Activated gamma-delta T cell (primary cell): Measurements from ENCODE around the gene HMSD.
"Not testable (repeated sequence)": the region's sequence is repeated elsewhere in the genome, so short reads cannot be mapped to it uniquely, and the experiment has no call there.

Experiments
- DNase-seq: peaks from one replicate; lab custom pipeline; 2025; lab: John Stamatoyannopoulos, UW
- total RNA-seq, 2 donors: gene quantifications; one replicate each; lab custom pipeline; 2026; lab: John Stamatoyannopoulos, UW

Gene HMSD, protein sequence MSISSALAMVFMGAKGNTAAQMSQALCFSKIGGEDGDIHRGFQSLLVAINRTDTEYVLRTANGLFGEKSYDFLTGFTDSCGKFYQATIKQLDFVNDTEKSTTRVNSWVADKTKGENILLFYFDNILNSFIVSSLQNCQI
- 0.10 to 0.70 reads per million in 2 donors for total RNA-seq

DNA sequence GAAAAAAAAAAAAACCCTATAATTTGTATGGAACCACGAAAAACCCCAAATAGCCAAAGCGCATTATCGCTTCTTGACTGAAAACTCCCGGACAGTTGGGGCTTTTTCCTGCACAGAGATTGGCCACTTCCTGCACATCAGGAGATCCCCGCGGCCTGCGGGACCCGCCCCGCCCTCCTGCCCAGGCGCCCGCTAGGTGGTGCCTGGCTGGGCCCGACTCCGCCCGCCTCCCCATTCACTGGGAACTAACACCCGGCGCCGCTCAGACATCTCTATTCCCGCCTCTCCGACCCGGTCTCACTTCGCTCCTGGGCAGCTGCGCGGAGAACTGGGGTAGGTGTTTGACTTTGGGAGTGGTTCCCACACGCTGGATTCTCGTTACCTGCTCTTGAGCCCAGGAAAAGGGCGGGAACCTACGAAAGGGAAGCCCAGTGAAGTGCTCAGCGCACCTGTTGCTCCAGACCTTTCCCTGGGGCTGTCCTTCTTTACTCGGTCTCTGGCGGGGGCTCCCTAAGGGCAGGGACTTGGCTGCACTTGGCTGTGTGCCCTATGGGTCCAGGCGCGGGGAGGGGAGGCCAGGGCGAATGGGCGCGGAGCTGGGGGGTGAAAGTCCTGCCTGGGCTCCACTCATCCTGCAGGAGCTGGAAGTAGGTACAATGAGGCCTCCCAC, at the start of gene HMSD:
TSS of gene HMSD (plus strand) at position 234 of the 670 bp plus-strand sequence. CDS start 4,155 bp downstream, outside the sequence.
- DNase-seq = peak; percentile 22

DNA sequence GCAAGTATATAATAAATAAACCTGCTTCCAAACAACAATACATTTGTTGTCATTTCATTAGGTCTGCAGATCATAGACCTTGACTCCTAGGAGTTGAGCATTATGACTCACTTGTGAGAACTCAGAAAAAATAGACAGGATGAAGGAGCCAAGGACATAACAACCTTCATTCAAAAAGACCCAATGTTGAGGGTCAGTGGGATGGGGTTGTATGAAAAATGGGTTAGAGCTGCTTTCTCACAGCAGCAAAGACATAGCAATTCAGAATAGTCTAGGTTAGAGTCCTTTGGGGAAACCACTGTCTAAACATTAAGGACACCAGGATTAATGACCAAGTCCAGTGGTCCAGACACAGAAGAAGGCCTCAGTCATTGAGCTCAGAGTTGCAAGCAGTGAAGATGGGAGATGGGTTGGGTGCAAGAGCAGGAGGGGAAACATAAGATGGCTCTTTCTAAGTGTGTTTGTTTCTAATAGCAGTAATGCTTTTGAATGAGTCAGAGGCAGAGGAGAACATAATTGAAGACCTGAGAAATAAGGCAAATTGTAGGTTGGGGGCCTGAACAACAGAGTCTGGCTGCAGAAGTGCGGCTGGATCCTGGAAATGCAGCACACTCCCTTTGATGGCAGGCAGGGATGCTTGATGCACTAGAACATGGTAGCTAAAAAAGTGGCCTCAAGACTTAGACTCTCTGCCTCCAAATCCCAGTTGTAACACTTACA, 45.1 kb upstream of the HMSD start:
- no peak for DNase-seq

DNA sequence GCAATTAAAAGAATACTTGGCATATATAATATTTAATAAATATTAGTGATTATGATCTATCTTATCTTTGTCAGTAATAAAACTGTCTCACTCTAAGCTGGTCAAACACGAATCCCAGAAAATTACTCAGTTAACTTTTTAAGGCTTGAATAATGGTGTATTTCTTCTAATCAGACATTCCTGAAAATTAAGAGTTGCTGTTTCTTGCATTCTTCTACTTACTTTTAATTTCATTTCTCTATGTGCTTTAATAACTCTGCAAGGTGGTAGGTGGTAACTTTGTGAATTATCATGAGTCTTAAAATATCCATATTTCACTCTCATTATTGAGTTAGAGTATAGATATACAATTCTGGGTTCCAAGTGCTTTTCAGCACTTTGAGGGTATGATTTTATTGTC, 44.4 kb upstream of the HMSD start:
- no peak for DNase-seq

DNA sequence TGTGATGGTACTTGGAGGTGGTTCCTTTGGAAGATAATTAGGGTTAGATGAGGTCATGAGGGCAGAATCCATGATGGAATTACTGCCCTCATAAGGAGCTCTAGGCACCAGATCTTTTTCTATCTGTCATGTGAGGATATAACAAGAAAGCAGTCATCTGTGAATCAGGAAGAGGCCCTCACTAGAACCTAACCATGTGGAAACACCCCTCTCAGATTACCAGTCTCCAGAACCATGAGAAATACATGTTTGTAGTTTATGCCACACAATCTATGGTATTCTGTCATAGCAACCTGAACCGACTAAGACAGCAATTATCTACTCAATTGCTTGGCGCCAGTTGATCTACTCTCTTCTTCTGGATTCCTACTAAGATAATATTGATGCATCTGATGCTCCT, 43.7 kb upstream of the HMSD start:
- no peak for DNase-seq

DNA sequence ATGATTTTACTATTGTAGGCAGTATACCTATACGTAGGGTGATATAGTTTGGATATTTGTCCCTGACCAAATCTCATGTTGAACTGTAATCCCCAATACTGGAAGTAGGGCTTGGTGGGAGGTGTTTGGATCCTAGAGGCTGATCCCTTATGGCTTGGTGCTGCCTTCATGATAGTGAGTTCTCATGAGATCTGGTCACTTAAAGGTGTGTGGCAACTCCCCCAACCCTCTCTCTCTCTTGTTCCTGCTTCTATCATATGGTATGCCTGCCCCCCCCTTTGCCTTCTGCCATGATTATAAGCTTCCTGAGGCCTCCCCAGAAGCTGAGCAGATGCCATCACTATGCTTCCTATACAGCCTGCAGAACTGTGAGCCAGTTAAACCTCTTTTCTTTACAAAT, 43.0 kb upstream of the HMSD start:
- no peak for DNase-seq

DNA sequence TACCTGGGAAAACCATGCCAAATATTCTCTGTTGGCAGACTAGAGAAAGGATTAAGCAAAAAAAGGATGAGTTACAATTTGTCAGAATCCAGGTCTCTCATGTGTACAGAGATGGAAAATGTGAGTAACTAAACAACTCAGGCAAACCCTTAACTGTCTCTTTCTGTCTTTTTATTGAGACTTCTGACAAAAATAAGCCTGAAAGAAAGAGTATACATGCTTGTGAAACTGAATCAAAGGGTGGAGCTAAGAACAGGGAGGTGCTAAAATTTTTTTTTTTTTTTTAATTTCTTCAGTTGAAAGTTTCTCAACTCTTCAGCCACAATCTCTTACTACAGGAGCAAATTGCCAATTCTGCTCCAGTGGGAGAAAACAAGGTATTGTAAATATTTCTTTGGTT, 41.4 kb upstream of the HMSD start, which contains the start of gene SERPINB10:
TSS of gene SERPINB10 (plus strand) at position 295 of the 400 bp plus-strand sequence. CDS start 7,553 bp downstream, outside the sequence.
- DNase-seq = no peak

DNA sequence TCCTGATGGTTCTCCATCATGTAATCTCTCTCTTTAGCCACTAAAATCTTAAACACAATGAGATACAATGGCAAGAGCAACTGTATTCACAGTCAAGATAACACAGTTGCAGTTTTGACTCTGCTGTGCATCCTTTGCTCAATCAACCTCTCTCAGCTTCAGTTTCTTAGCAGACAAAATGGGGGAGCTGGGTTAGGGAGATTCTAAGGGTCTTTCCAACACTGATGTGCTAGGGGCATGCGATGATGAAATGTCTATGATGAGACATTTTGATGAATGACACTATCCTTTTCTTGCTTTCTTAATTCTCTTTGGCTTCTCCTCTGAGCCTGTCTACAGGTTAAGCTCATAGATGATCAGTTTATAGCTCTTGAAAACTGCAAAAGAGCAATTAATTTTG, 40.2 kb upstream of the HMSD start:
- DNase-seq = no peak

DNA sequence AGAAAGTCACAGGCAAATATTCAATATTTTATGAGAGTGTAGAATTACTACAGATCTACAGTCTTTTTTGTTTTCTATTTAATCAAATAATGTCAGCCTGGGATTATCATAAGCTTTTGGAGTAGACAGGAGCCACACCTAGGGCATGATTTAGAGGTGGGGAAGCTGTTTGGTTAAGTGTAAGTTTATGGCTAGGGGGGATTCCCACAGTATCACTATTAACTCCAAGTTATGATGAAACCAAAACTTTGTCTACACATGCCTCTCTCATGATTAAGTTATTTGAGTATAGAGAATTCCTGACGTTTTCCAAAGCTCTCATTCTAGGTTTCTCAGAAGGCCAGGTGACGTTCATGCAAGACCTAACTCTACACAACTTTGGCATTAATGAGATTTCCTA, 39.2 kb upstream of the HMSD start:
- no peak for DNase-seq

DNA sequence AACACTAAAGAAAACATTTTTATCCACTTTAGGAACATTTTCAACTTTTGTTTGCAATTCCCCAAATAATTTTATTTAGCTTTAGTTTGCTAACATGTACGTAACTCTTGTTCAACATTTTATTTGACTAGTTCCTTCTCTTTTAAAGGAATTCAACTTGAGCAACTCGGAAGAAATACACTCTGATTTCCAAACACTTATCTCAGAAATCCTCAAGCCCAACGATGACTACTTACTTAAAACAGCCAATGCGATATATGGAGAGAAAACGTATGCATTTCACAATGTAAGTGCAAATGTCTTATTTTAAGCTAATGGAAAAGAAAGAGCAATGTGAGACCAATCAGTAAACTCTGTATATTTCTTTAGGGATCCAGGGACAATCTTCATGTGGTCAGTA, 31.3 kb upstream of the HMSD start:
- no peak for DNase-seq

DNA sequence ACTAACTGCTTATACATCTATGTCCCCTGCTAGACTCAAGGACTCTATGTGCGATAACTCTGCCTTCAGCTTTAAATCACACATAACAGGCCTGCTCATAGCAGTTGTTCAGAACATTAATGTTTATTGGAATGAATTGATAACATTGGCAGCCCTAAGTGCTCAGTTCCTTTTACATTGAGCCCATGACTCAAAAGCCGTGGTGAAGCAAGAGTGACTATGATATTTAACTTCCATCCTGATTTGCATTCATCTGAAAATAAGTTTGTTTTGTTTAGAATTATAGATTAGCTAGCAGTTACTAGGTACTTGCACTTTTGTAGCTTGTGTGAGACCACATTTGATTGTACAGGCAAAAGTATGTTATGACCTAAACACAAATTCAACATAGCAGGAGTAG, 27.1 kb upstream of the HMSD start:
- DNase-seq = no peak

DNA sequence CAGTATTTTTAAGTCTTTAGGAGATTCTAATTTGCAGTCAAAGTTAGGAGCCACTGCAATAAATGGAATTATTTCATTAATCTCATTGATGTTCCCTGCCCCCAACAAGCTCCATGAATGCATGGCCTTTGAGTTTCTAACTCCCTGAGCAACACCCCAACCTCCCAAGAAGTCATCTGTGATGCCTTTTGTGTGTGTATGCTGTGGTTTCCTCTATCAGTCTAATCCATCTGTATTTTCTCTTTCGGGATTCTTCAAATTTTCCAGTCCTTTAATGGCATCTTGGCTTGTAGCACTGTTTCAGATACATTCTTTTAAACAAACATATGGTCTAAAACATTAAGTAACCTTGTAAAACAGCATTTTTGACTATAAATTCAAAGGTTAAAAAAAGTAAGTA, 24.6 kb upstream of the HMSD start:
- no peak for DNase-seq

DNA sequence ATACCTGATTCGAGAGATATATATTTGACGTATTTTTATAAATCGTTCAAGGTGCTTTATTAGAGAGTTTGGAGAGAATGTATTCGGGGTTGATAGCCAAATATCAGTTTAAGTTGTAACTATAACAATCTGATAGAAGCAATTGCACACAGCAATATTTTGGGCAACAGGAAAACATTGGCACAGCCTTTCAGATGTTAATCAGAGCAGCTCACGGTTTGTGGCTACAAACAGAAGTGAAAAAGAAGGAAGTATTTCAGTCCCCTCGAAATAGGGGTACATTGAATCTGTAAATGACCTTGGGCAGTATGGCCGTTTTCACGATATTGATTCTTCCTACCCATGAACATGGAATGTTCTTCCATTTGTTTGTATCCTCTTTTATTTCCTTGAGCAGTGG, 20.8 kb upstream of the HMSD start:
- DNase-seq = no peak

DNA sequence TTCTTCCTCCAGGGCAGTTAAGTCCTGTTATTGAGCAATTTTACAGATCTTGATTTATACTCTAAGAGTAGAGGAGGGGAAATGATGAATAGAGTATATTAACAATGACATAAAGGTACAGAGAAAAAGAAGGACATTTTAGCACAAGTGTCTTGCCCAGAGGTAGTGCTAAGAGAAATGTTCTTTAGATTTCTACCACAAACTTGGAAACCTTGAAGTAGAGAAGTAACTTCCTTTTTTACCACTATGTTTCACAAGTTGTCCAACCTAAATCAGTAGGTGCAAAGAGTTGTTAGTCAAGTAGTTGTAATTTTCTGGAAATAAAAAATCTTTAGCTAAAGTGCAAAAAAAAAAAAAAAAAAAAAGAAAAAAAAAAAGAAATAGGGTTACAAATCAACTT, 19.7 kb upstream of the HMSD start:
- DNase-seq = not testable (repeated sequence)

DNA sequence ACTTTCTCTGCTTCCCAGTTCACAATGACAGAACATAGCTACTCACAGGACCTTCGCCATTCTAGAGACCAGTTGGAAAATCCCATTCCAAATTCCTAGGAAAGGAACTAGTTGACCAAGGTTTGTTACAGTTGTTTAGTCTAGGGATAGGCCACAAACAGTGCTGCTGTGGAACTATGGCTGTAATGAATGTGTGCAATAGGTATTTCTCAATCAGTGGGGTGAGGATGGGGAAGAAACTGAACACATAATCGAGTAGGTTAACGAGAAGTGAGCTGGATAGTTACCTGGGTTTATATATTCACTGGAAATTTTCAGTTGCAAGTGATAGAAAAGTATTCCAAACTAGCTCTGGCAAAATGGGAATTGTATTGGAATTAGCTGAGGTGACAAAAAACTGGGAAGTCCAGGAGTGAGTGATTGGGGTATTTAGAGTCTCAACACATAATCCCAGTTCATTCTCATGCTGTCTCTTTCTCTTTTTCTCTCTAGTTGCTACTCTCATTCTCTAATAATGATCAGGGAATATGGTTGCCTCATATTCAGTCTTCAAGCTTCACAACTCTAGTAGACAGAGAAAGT, 18.2 kb upstream of the HMSD start:
- DNase-seq = no peak

DNA sequence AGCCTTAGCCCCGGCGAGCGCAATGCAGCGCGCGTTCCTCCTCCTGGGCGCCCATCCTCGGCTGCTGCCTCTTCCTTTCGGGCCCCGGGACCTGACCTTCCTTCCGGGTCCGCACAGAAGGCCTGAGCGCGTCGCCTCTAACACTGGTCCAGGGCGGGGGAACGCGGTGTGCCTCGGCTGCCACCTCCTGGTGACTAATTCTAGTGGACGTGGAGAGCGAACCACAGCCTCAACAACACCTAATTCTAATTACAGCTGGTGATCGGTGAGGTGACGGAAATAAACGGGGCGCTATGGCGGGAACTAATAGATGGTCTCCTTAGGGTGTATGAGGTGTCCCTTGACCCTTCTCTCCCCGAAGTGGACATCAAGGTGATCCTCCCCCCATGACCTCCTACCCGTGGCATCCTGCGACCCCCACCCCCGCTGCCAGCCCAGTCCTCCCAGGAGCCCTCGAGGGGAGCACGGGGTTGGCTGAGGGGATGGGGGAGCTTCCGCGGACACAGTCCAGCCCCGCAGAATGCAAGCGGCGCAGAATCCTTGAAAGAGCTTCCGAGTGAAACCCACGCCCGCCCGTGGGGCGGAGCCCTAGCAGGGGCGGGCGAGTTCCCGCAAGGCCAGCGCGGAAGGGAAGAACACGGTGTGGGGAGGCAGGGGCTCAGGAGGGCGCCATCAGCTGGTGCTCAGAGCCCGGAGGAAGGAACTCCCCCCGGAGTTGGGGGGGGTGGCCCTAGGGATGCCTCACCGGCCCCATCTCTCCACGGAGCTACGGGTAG, 12.8 kb upstream of the HMSD start:
- DNase-seq = peak; percentile 21

DNA sequence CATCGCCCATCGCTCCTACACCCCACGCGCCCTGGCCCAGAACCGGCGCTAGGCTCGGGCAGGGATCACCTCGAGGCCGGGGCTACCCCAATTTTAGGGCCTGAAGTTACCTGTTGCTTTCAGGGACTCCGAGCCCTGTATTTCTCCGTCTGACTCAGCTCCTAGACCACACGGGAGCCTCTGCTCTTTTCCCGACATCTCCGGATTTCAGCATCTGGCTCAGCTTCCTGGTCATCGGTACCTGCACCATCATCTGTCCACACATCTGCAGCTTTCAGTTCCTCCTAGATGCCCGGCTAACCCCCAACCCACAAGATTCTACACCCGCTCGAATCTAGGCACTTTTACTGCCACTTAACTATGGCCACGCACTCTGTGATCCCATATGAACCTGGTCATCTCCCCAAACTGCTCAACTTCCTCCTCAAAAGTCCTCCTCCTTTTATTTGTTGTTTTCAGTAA, 12.1 kb upstream of the HMSD start:
- no peak for DNase-seq

DNA sequence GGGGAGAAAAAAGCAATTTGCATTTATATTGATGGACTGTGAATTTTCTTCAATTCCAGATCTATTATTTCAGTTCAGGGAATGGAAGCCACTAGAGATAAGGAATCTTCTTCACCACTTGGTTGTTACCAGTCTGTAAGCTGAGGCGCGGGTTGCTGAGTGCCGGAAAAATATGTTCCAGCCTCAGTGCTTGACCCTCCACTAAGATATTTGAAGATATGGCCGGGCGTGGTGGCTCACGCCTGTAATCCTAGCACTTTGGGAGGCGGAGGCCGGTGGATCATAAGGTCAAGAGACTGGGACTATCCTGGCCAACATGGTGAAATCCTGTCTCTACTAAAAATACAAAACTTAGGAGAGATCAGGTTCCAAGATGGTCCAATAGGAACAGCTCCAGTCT, 9.1 kb upstream of the HMSD start:
- no peak for DNase-seq

DNA sequence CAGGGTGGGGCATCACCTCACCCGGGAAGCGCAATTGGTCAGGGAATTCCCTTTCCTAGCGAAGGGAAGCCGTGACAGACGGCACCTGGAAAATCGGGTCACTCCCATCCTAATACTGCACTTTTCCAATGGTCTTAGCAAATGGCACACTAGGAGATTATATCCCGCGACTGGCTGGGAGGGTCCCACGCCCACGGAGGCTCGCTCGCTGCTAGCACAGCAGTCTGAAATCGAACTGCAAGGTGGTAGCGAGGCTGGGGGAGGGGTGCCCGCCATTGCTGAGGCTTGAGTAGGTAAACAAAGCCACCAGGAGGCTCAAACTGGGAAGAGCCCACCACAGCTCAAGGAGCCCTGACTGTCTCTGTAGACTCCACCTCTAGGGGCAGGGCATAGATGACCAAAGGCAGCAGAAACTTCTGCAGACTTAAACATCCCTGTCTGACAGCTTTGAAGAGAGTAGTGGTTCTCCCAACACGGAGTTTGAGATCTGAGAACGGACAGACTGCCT, 8.5 kb upstream of the HMSD start:
- DNase-seq = not testable (repeated sequence)

DNA sequence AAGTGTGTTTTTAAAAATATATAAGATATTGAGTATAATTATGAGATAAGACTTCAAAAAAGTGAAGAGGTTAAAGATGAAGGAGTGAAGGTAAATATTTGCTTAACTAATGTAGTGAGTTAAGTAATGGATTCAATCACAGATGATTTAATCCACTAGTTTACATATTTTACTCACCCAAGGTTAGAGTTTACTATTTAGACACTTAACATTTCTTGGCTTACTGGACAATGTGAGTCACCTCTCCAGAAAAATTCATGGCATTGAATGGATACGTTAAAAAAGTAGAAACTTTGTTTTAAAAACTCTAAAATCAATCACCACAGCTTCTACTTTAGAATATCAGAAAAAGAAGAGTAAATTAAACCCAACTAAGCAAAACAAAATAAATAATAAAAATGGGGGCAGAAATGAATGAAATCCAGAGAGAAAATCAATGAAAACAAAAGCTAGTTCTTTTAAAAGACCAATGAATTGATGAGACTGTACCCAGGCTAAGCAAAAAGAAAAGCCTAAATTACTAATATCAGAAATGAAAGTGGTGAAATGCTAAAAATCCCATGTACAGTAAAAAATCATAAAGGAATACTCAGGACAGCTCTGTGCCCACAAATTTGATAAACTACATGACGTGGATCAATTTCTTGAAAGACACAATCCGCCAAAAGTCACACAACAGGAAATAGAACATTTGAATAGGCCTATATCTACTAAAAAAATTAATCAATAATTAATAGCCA, 1.9 kb upstream of the HMSD start:
- DNase-seq = no peak

DNA sequence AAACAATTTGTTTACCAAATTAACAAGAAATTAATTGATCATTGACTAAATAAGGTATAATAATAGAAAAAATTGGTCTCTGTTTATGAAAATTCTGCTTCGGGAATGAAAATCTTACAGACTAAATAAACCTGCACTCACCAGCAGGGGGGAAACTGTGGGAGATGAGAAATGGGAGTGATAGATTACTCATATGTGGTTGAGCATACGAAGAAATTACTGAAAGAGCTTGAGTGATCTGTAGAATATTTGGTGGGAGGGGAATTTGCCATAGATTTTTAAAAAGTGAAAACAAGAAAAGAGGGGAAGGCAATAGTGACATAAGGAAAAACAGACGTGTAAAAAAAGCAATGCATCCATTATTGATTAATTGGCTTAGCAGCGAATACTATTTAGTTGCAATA, 2.2 kb downstream of the HMSD start:
- DNase-seq = no peak

DNA sequence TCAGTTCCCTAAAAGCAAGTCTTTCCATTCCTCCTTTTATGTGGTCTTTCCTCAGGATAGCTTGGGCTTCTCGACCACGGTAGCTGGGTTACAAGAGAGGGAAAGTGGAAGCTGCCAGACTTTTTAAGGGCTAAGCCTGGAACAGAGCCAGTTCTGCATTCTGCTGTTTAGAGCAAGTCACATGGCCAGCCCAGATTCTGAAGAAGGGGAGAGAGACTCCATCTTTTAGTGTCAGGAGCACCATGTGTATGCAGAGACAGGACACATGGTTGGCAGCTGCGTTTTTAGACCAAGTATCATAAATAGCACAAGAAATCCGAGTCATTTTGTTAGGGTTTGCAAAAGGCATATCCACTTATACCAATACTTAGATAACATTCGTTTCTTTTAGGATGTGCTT, 4.7 kb downstream of the HMSD start:
- no peak for DNase-seq
